ENCODE data around the gene SV2B. TPM values are rescaled to one million over a fixed set of nuclear protein-coding genes. Genes with fewer than 3 reads are reported as not detected.

Gene SV2B
- polyA plus RNA-seq, 1 donor (not counting 4 experiments of a cell fraction or from before 2014, with no cell fraction given), result 0.04 TPM

DNA sequence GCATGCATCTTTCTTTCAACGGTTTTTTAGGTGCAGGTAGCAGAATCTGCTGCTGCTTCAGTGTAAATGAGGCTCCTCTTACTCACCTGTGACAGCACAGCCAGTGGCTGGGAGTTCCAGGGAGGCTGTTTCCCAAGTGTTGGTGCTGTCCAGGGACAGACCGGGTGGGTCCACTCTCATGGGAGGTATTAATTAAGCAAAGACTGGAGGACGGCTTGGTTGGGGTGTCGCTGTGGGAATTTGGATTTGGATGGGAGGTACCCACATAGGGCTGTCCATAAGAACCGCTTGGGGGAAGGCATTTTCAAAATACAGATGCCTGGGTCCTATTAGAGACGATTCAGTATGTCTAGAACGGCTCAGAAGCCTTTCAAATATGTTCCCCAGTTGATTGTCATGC is 42.9 kb downstream of the SV2B start:
- Histone ChIP-seq H3K4me2 (ENCODE audit: control insufficient read depth, extremely low read depth, insufficient read depth, low read depth, low read length) (no peak overlapping the region), H3K36me3 (ENCODE audit: control insufficient read depth in 2 of 2, extremely low read depth in 1 of 2, insufficient read depth in 2 of 2, low read length in 2 of 2) (no peaks in the 10 kb centered on the region), H2AFZ (ENCODE audit: control insufficient read depth, low read length) (no peak overlapping the region), H4K20me1 (ENCODE audit: control insufficient read depth, extremely low read depth, insufficient read depth, low read length) (no peaks in the 10 kb centered on the region), H3K9ac (ENCODE audit: control insufficient read depth, extremely low read depth, insufficient read depth, low read length) (no peak overlapping the region), H3K27me3 (ENCODE audit: control insufficient read depth, extremely low read depth, insufficient read depth, low read length) (no peaks in the 10 kb centered on the region), H3K79me2 (ENCODE audit: control insufficient read depth, insufficient read depth, low read length) (no peaks in the 10 kb centered on the region), H3K27ac (ENCODE audit: control insufficient read depth, insufficient read depth, low read length) (no peak overlapping the region), H3K4me1 (ENCODE audit: control insufficient read depth, extremely low read depth, insufficient read depth, low read length) (no peaks in the 10 kb centered on the region), H3K9me3 (ENCODE audit: control insufficient read depth, low read depth, low read length) (no peaks in the 10 kb centered on the region), H3K9me1 (ENCODE audit: control insufficient read depth, extremely low read depth, insufficient read depth, low read length) (no peaks in the 10 kb centered on the region), H3K4me3 (ENCODE audit: control insufficient read depth in 2 of 3, extremely low read depth in 1 of 3, insufficient read depth in 2 of 3, low read depth in 1 of 3, low read length in 3 of 3) (no peak overlapping the region)
- TF ChIP-seq EZH2 (IDR thresholded peaks at IDR 0.05; ENCODE audit: low read length), result no peak
- TF ChIP-seq, protein P1, sequence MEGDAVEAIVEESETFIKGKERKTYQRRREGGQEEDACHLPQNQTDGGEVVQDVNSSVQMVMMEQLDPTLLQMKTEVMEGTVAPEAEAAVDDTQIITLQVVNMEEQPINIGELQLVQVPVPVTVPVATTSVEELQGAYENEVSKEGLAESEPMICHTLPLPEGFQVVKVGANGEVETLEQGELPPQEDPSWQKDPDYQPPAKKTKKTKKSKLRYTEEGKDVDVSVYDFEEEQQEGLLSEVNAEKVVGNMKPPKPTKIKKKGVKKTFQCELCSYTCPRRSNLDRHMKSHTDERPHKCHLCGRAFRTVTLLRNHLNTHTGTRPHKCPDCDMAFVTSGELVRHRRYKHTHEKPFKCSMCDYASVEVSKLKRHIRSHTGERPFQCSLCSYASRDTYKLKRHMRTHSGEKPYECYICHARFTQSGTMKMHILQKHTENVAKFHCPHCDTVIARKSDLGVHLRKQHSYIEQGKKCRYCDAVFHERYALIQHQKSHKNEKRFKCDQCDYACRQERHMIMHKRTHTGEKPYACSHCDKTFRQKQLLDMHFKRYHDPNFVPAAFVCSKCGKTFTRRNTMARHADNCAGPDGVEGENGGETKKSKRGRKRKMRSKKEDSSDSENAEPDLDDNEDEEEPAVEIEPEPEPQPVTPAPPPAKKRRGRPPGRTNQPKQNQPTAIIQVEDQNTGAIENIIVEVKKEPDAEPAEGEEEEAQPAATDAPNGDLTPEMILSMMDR (optimal IDR thresholded peaks at IDR 0.05 in 1 of 3, IDR thresholded peaks at IDR 0.05 in 1 of 3, conservative IDR thresholded peaks at IDR 0.05 in 1 of 3; ENCODE audit: extremely low read depth in 1 of 3, insufficient read depth in 2 of 3, low read length in 3 of 3), result no peak
- dilution Hi-C loops (cut with MboI; ENCODE audit: extremely low pct_ligation_motif_present, low sequenced_read_pairs), result no loop called here
- DNase-seq (ENCODE audit: low read depth, low spot score) (no peak), FAIRE-seq (no peak)

GRCh38 chr15:91146728-91147127 is 46.7 kb downstream of the SV2B start:
- Histone ChIP-seq H3K79me2 (ENCODE audit: control insufficient read depth, insufficient read depth, low read length) (no peaks in the 10 kb centered on the region), H4K20me1 (ENCODE audit: control insufficient read depth, extremely low read depth, insufficient read depth, low read length) (no peaks in the 10 kb centered on the region), H3K9me3 (ENCODE audit: control insufficient read depth, low read depth, low read length) (no peaks in the 10 kb centered on the region), H3K9me1 (ENCODE audit: control insufficient read depth, extremely low read depth, insufficient read depth, low read length) (no peaks in the 10 kb centered on the region), H2AFZ (ENCODE audit: control insufficient read depth, low read length) (no peak overlapping the region), H3K27ac (ENCODE audit: control insufficient read depth, insufficient read depth, low read length) (no peak overlapping the region), H3K36me3 (ENCODE audit: control insufficient read depth in 2 of 2, extremely low read depth in 1 of 2, insufficient read depth in 2 of 2, low read length in 2 of 2) (no peaks in the 10 kb centered on the region), H3K4me3 (ENCODE audit: control insufficient read depth in 2 of 3, extremely low read depth in 1 of 3, insufficient read depth in 2 of 3, low read depth in 1 of 3, low read length in 3 of 3) (no peak overlapping the region), H3K27me3 (ENCODE audit: control insufficient read depth, extremely low read depth, insufficient read depth, low read length) (no peaks in the 10 kb centered on the region), H3K4me2 (ENCODE audit: control insufficient read depth, extremely low read depth, insufficient read depth, low read depth, low read length) (no peak overlapping the region), H3K9ac (ENCODE audit: control insufficient read depth, extremely low read depth, insufficient read depth, low read length) (no peak overlapping the region), H3K4me1 (ENCODE audit: control insufficient read depth, extremely low read depth, insufficient read depth, low read length) (no peaks in the 10 kb centered on the region)
- TF ChIP-seq, protein P1 (optimal IDR thresholded peaks at IDR 0.05 in 1 of 3, IDR thresholded peaks at IDR 0.05 in 1 of 3, conservative IDR thresholded peaks at IDR 0.05 in 1 of 3; ENCODE audit: extremely low read depth in 1 of 3, insufficient read depth in 2 of 3, low read length in 3 of 3), result no peak
- no peak for TF ChIP-seq EZH2 (IDR thresholded peaks at IDR 0.05; ENCODE audit: low read length)
- DNase-seq (ENCODE audit: low read depth, low spot score) (no peak), FAIRE-seq (no peak)
- dilution Hi-C loops (cut with MboI; ENCODE audit: extremely low pct_ligation_motif_present, low sequenced_read_pairs), result no loop called here
